Muscle layer of colon (tissue), 2 donors: ENCODE measurements around the gene SKA1.
"Not testable (repeated sequence)": the region's sequence is repeated elsewhere in the genome, so short reads cannot be mapped to it uniquely, and the experiment has no call there.

Experiments
- H3K27ac ChIP-seq: one replicate; pipeline ENCODE4 v1.7.0; 2013; ENCODE audit warnings: low read depth, mild to moderate bottlenecking, low read length, moderate library complexity
- H3K27me3 ChIP-seq, 2 donors: one replicate each; pipeline ENCODE4 v1.7.0; 2013; ENCODE audit warnings: low read length in 2 of 2, mild to moderate bottlenecking in 2 of 2; ENCODE audit not compliant: insufficient read depth in 2 of 2, control insufficient read depth in 1 of 2
- H3K36me3 ChIP-seq: one replicate; pipeline ENCODE4 v1.7.0; 2013; ENCODE audit warnings: mild to moderate bottlenecking, low read length; ENCODE audit not compliant: insufficient read depth
- H3K4me1 ChIP-seq: one replicate; pipeline ENCODE4 v1.7.0; 2013; ENCODE audit warnings: mild to moderate bottlenecking, low read length; ENCODE audit not compliant: insufficient read depth
- H3K4me3 ChIP-seq, 2 donors: one replicate each; pipeline ENCODE4 v1.7.0; 2013; ENCODE audit warnings: low read length in 2 of 2, low read depth in 1 of 2, mild to moderate bottlenecking in 1 of 2, moderate library complexity in 1 of 2
- H3K9ac ChIP-seq: one replicate; pipeline ENCODE4 v1.7.0; 2013; ENCODE audit warnings: low read length
- H3K9me3 ChIP-seq: one replicate; pipeline ENCODE4 v1.7.0; 2013; ENCODE audit warnings: mild to moderate bottlenecking, low read length
- donor health status: abdominal sarcoma.
- donor health status: Adenocarcinoma of cecum.

The SKA1 gene

GRCh38 chr18:50396005-50396660, 21.3 kb downstream of the SKA1 start:
- Histone ChIP-seq H3K4me1 (no peaks in the 10 kb centered on the region), H3K9ac (no peak overlapping the region), H3K9me3 (no peaks in the 10 kb centered on the region), H3K27ac (no peak overlapping the region), H3K4me3 (no peak overlapping the region), H3K36me3 (no peaks in the 10 kb centered on the region), H3K27me3 (no peaks in the 10 kb centered on the region)

GRCh38 chr18:50397023-50397422, 22.2 kb downstream of the SKA1 start:
- H3K27me3 ChIP-seq, result peaks cover 0 to 4% of the 10 kb centered on the region in 2 donors
- no peak overlapping the region for H3K27ac ChIP-seq
- no peaks in the 10 kb centered on the region for H3K36me3 ChIP-seq
- H3K4me1 ChIP-seq, result no peaks in the 10 kb centered on the region
- H3K9me3 ChIP-seq, result no peaks in the 10 kb centered on the region
- no peak overlapping the region for H3K9ac ChIP-seq
- H3K4me3 ChIP-seq, result no peak overlapping the region

DNA sequence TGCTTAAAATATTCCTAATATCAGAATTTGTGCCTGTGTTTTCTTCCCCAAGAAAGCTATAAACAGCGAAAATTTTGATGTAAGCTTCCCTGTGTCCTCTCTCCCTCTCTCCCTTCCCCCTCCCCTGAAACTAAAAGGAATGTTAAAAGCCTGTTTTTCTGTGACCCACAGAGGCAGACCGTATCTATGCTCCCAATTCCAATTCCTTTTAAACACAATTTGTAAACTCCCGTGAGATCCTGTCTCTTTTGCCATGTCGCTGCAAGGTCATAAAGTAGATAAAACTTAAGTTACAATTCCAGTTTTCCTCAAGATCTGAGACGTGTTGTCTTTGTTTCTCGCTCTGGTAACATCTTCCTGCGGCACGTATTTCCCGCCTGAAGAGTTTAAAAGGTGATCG, 23.3 kb downstream of the SKA1 start:
- Histone ChIP-seq H3K36me3 (no peaks in the 10 kb centered on the region), H3K4me3 (no peak overlapping the region), H3K27ac (no peak overlapping the region), H3K9ac (no peak overlapping the region), H3K4me1 (no peaks in the 10 kb centered on the region), H3K27me3 (peaks cover 0 to 4% of the 10 kb centered on the region in 2 donors), H3K9me3 (no peaks in the 10 kb centered on the region)

GRCh38 chr18:50398947-50399346, 24.1 kb downstream of the SKA1 start:
- Histone ChIP-seq H3K9me3 (no peaks in the 10 kb centered on the region), H3K4me1 (no peaks in the 10 kb centered on the region), H3K36me3 (no peaks in the 10 kb centered on the region), H3K27ac (no peak overlapping the region), H3K9ac (no peak overlapping the region), H3K27me3 (peaks cover 0 to 4% of the 10 kb centered on the region in 2 donors), H3K4me3 (no peak overlapping the region)

- Histone ChIP-seq H3K36me3 (no peaks in the 10 kb centered on the region), H3K27ac (no peak overlapping the region), H3K9me3 (no peaks in the 10 kb centered on the region), H3K27me3 (peaks cover 0 to 4% of the 10 kb centered on the region in 2 donors), H3K9ac (no peak overlapping the region), H3K4me1 (no peaks in the 10 kb centered on the region), H3K4me3 (no peak overlapping the region)
Observed at GRCh38 chr18:50399582-50399981, 24.7 kb downstream of the SKA1 start.

GRCh38 chr18:50400438-50400837, 25.6 kb downstream of the SKA1 start:
- not testable (repeated sequence) for H3K36me3 ChIP-seq, H3K27me3 ChIP-seq, H3K27ac ChIP-seq, H3K9ac ChIP-seq, H3K4me3 ChIP-seq, H3K4me1 ChIP-seq, H3K9me3 ChIP-seq

DNA sequence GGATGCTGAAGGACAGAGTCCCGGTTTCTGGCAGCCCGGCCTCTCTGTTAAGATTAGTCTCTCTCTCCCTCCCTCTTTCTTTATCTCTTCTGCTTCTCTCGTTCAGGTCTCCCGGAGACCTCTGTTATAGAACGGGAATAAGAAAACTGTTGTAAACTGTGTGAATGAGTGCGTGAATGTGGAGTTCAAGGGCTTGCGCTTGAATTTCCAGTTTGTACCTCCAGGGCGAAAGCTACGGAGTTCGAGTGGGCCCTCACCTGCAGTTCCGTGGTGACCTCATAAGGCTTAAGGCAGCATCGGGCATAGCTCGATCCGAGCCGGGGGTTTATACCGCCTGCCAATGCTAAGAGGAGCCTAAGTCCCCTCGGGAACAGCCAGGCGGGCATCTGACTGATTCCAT, 26.4 kb downstream of the SKA1 start:
- Histone ChIP-seq H3K36me3 (no peaks in the 10 kb centered on the region), H3K27me3 (peaks cover 0 to 8% of the 10 kb centered on the region in 2 donors), H3K4me3 (no peak overlapping the region), H3K9me3 (no peaks in the 10 kb centered on the region), H3K27ac (no peak overlapping the region), H3K9ac (no peak overlapping the region), H3K4me1 (no peaks in the 10 kb centered on the region)

- no peak overlapping the region for H3K9ac ChIP-seq
- peaks cover 0 to 8% of the 10 kb centered on the region in 2 donors for H3K27me3 ChIP-seq
- H3K36me3 ChIP-seq, result no peaks in the 10 kb centered on the region
- H3K9me3 ChIP-seq, result no peaks in the 10 kb centered on the region
- H3K27ac ChIP-seq, result no peak overlapping the region
- no peak overlapping the region for H3K4me3 ChIP-seq
- no peaks in the 10 kb centered on the region for H3K4me1 ChIP-seq
Observed at GRCh38 chr18:50401888-50402287, 27.0 kb downstream of the SKA1 start.

DNA sequence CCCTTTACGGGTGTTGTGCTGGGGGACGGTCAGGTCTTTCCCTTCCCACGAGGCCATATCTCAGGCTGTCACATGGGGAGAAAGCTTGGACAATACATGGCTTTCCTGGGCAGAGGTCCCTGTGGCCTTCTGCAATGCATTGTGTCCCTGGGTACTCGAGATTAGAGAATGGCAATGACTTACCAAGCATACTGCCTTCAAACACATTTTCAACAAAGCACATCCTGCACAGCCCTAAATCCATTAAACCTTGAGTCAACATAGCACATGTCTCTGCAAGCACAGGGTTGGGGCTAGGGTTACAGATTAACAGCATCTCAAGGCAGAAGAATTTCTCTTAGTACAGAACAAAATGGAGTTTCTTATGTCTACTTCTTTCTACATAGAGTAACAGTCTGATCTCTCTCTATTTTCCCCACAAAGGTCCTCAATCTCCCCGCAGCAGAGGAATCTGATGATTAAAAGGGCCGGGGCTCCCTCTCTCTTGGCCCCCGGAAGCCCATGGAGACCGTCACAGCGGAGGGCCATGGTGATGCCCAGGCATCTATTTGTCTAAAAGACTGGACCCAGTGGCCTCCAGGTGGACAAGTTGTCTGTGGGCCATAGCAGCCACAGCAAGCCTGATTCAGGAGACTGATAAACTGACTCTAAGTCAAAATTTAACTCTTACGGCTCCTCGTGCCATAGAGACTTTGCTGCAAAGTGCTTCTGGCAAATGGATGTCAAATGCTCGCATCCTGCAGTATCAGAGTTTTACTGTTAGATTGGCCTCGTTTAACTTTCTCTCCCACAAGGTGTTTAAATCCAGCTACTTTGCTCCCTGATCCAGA, 30.1 kb downstream of the SKA1 start:
- not testable (repeated sequence) for H3K4me1 ChIP-seq, H3K27ac ChIP-seq, H3K27me3 ChIP-seq, H3K9me3 ChIP-seq, H3K4me3 ChIP-seq, H3K9ac ChIP-seq, H3K36me3 ChIP-seq

GRCh38 chr18:50405582-50406271, 30.9 kb downstream of the SKA1 start:
- no peak overlapping the region for H3K27ac ChIP-seq
- H3K27me3 ChIP-seq, result peaks cover 0 to 8% of the 10 kb centered on the region in 2 donors
- no peak overlapping the region for H3K9ac ChIP-seq
- no peaks in the 10 kb centered on the region for H3K4me1 ChIP-seq
- H3K36me3 ChIP-seq, result no peaks in the 10 kb centered on the region
- no peaks in the 10 kb centered on the region for H3K9me3 ChIP-seq
- no peak overlapping the region for H3K4me3 ChIP-seq

DNA sequence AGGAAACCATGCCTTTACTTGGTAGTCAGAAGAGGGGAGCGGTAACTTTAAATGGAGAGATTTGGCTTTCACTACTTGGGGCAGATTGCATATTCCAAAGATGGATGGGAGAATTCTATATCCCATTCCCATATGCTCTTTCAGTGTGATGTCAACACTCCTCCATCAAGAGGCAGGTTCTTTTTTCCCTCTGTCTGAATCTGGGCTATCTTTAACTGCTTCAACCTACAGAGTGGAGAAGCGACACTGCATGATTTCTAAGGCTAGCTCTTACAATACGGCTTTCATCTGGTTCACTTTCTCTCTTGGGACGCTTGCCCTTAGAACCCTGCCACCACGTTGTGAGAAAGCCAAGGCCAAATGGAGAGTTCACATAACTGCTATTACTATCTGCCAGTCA, 34.4 kb downstream of the SKA1 start:
- no peak overlapping the region for H3K4me3 ChIP-seq
- no peak overlapping the region for H3K27ac ChIP-seq
- H3K36me3 ChIP-seq, result no peaks in the 10 kb centered on the region
- no peaks in the 10 kb centered on the region for H3K9me3 ChIP-seq
- H3K4me1 ChIP-seq, result no peaks in the 10 kb centered on the region
- peaks cover 0 to 4% of the 10 kb centered on the region in 2 donors for H3K27me3 ChIP-seq
- no peak overlapping the region for H3K9ac ChIP-seq
